Esophagus muscularis mucosa (tissue), 3 donors: ENCODE results near the gene LMO4.

Experiments
- CTCF ChIP-seq, 3 experiments: fragments of 200-600 bp in 2 of 3; fragments of 450-650 bp in 1 of 3; sonication (generic) in 2 of 3; IDR thresholded peaks; one replicate each; pipeline ENCODE4 v1.5.1; 2017 to 2019; ENCODE audit warnings: antibody characterized with exemption in 3 of 3, mild to moderate bottlenecking in 2 of 3, moderate library complexity in 1 of 3
- POLR2A ChIP-seq: fragments of 450-650 bp; IDR thresholded peaks from one replicate; pipeline ENCODE4 v1.6.1; 2017; ENCODE audit warnings: antibody characterized with exemption, moderate library complexity, mild to moderate bottlenecking, low read depth
- POLR2AphosphoS5 ChIP-seq, 2 donors: sonication (generic); formaldehyde crosslinking; IDR thresholded peaks; one replicate each; pipeline ENCODE4 v1.6.1; 2017; ENCODE audit warnings: antibody characterized with exemption in 2 of 2

- TF ChIP-seq CTCF (IDR thresholded peaks at IDR 0.05) (no peak), POLR2AphosphoS5 (IDR thresholded peaks at IDR 0.05) (no peak), POLR2A (no peak)
Measured at GRCh38 chr1:87367549-87367948, 38.9 kb downstream of the LMO4 start.
